ENCODE measurements around the gene EFEMP2. TPM values are rescaled to one million over a fixed set of nuclear protein-coding genes. Genes with fewer than 3 reads are reported as not detected.

EFEMP2 gene
- total and polyA plus RNA-seq, 10 of the 15 experiments (the other 5 are each of a cell fraction or from before 2014, with no cell fraction given), result 0.24 to 13.2 (median 1.3) TPM; not detected in 1

DNA sequence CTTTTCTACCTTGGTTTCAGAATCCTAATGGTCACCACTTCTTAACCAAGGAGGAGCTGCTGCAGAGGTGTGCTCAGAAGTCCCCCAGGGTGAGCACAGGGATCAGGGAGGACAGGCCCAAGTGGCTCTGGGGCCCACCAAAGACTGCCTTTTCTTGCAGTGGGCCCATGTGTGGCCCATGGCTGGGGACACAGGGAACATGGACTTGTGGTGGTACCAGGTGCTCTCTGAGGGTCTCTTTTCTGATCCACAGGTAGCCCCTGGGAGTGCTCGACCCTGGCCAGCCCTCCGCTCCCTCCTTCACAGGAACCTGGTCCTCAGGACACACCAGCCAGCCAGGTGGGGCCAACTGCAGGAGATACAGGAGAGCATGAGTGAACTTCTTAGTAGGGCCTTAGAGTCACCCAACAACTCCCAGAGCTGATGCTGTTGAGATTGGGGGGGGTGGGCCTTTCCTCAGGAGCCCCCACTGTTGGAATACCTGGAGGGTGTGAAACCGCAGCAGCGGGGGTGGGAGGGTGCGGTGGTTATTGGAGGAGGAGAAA is 10.3 kb downstream of the EFEMP2 start:
- ATAC-seq (no peak), DNase-seq (ENCODE audit: low read depth, low spot score) (no peak), FAIRE-seq (no peak)
- 90% methylated on average over 5 of the region's 5 CpGs for WGBS (ENCODE audit: insufficient coverage, insufficient replicate concordance, low lambda C conversion rate, missing lambda C conversion rate)
- SMC1A ChIA-PET (ENCODE audit: uncharacterized antibody, unreplicated experiment), result no interaction called here
- in situ Hi-C loops (cut with MboI), result loop anchor here (25.0 kb wide), 1 partner anchor 1625 kb away; the partner anchor contains the start of genes DNAJC4, FKBP2, NUDT22 and PPP1R14B
- H3K4me3 ChIP-seq, result no peak overlapping the region
- H3K27me3 ChIP-seq (replicated peaks in 1 of 2; ENCODE audit: control insufficient read depth in 2 of 2, insufficient read depth in 2 of 2, low read length in 1 of 2), result no peaks in the 10 kb centered on the region
- no peaks in the 10 kb centered on the region; the same call in 1 of the 2 replicates for H4K20me1 ChIP-seq (ENCODE audit: control insufficient read depth, insufficient read depth)
- H3K9ac ChIP-seq (ENCODE audit: control insufficient read depth, insufficient read depth, low read length), result peak overlapping the region; percentile 97
- H3K9me3 ChIP-seq (replicated peaks; ENCODE audit: control insufficient read depth, insufficient read depth, low read length), result no peaks in the 10 kb centered on the region
- intact Hi-C loops (cut with micrococcal nuclease; ENCODE audit: unreplicated experiment), result no loop called here
- RAD21 ChIA-PET (ENCODE audit: unreplicated experiment), result no interaction called here
- peaks cover 15% of the 10 kb centered on the region for H3K4me1 ChIP-seq (ENCODE audit: control insufficient read depth, insufficient read depth, low read length)
- H2AFZ ChIP-seq (ENCODE audit: control insufficient read depth, low read depth, low read length), result no peak overlapping the region
- H3K27ac ChIP-seq (ENCODE audit: control insufficient read depth, insufficient read depth), result peak overlapping the region; percentile 100; the same call in 1 of the 2 replicates
- POLR2A ChIA-PET, result interaction anchor here (0.6 to 5.6 kb wide), 3 partner anchors 8 to 40 kb away, joined by 4 to 155 read pairs (median 44); partner anchors contain the start of genes CCDC85B, EFEMP2 and FIBP
- BruUV-seq (replicated peaks), result no TSS peak
- H3K79me2 ChIP-seq (ENCODE audit: control insufficient read depth, insufficient read depth, low read length), result peaks cover 33% of the 10 kb centered on the region
- CTCF ChIA-PET, result interaction anchor here (1.3 to 5.7 kb wide), 3 partner anchors 13 to 26 kb away, joined by 3 to 146 read pairs (median 4); partner anchors contain the start of genes CCDC85B and FIBP
- TF ChIP-seq POLR2A (IDR thresholded peaks at IDR 0.05; ENCODE audit: low read depth, low read length) (no peak), LARP7 (IDR thresholded peaks at IDR 0.05) (no peak), TCF12 (IDR thresholded peaks at IDR 0.05; ENCODE audit: low read depth, low read length) (no peak), CHD4 (IDR thresholded peaks at IDR 0.05) (no peak)
- TF ChIP-seq, protein P1, sequence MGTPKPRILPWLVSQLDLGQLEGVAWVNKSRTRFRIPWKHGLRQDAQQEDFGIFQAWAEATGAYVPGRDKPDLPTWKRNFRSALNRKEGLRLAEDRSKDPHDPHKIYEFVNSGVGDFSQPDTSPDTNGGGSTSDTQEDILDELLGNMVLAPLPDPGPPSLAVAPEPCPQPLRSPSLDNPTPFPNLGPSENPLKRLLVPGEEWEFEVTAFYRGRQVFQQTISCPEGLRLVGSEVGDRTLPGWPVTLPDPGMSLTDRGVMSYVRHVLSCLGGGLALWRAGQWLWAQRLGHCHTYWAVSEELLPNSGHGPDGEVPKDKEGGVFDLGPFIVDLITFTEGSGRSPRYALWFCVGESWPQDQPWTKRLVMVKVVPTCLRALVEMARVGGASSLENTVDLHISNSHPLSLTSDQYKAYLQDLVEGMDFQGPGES (IDR thresholded peaks at IDR 0.05), result no peak
- peak overlapping the region; percentile 97 for H3K4me2 ChIP-seq (ENCODE audit: control insufficient read depth, insufficient read depth)
- peaks cover 18 to 36% of the 10 kb centered on the region in 2 experiments for H3K36me3 ChIP-seq (ENCODE audit: control insufficient read depth in 2 of 2, insufficient read depth in 2 of 2, low read length in 1 of 2)

All from GM12878 (cell line).